GM20000 (cell line): ENCODE data around the gene JAG1.

Experiments
- DNase-seq: peaks from one replicate; pipeline ENCODE4 v3.0.0; 2012; ENCODE audit warnings: low spot score
- TF ChIP-seq, protein P1 (sequence below): IDR thresholded peaks from 2 replicates; pipeline ENCODE4 v1.5.1; 2012; ENCODE audit warnings: mild to moderate bottlenecking, control low read depth; ENCODE audit errors: extremely low read depth, missing control alignments

The JAG1 gene

DNA sequence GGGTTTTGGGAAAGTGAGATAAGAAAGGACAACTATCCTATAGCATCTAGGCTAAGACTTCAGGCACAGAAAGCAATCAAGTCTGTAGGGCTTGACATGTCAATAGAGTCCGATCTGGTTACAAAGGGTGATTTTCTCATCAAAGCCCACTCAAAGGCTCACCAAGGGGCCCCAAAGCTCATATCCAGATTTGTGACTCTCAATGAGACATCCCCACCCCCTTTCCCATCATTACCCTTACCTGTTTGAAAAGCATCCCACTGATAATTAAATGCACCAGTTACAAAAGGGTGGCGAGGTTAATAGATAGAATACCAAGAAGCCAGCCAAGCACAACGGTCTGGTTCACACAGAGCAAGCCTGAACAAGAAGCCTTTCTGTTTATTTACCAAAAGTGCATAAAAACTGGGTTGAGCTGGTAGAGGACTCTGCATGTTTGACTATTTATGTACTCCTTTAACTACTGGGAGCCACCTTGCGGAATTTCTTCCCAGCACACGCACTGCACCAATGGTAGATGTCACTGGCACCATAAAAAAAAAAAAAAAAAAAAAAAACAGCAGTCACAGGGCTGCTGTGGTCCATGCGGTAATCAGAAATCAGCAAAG lies 6.1 kb downstream of the JAG1 start:
- DNase-seq = no peak
- TF ChIP-seq, protein P1, sequence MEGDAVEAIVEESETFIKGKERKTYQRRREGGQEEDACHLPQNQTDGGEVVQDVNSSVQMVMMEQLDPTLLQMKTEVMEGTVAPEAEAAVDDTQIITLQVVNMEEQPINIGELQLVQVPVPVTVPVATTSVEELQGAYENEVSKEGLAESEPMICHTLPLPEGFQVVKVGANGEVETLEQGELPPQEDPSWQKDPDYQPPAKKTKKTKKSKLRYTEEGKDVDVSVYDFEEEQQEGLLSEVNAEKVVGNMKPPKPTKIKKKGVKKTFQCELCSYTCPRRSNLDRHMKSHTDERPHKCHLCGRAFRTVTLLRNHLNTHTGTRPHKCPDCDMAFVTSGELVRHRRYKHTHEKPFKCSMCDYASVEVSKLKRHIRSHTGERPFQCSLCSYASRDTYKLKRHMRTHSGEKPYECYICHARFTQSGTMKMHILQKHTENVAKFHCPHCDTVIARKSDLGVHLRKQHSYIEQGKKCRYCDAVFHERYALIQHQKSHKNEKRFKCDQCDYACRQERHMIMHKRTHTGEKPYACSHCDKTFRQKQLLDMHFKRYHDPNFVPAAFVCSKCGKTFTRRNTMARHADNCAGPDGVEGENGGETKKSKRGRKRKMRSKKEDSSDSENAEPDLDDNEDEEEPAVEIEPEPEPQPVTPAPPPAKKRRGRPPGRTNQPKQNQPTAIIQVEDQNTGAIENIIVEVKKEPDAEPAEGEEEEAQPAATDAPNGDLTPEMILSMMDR = no peak

DNA sequence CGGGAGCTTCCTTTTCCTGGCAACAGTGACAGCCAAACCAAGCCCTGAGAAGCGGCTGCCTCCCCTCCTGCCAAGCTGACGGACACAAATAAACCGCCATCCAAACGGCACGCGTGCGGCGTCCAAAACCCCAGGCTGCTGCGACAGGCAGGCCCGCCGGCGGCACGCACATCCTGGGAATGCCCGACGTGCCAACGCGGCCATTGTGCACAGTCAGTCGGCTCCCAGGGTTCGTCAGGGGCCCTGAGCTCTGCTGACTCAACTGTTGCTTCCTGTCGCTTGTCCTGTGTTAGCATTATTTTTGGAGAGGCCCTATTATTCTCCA lies 6.8 kb downstream of the JAG1 start:
- TF ChIP-seq, protein P1 = no peak
- DNase-seq = no peak

DNA sequence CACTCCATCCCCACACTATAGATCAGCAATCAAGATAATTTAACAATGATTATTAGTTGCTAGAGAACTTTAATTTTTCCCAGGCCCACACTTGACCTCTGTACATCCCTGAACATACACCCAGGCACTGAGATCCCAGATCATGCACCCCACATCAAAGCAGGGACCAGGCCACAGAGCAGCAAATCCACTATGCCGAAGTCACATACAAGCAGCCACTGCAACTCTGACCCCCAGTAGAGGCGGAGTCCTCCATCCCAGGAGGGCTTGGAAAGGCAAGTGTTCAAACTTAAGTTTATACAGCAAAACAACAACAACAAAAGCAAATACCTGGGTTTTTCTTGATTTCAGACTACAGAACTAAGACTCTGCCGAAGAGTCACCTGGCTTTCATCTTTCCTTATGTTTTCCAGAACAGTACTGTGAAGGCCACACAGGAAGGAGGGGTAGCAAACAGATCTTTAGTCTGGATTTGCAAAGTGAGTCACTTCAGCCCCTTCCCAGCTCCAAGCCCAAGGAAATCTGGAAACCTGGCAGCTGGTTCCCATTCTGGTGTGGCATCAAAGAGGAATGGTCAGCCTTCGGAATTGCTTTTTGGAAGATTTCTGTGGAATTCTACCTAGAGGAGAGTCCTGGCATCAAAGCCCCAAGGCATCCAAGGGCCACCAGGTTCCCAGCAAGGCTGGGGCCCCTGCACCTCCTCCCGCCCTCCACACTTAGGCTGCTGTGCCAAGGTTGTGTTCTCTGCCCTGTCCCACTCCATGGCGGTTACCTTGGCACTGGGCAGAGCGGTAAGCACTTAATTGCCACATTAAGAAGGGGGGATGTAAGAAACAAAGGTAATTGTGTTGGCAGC lies 7.3 kb downstream of the JAG1 start:
- TF ChIP-seq, protein P1 = no peak
- DNase-seq = no peak

DNA sequence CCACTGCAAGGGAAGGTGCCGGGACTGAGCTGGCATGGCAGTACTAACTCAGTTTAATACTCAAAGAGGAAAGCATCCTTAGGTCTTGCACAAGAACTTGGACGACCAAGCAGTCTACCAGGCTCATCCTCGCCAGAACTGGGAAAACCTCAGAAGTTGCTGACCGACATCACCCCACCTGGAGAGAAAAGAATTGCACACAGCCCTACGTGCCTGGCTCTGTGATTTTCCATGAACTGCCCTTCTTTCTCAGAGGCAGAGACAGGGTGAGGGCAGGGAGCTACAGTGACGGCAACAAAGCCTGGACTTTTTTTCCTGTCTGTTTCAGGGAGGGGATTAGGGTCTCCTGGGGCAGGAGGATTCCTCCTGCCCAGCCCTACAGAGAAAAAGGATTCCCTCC lies 8.0 kb downstream of the JAG1 start:
- TF ChIP-seq, protein P1 = no peak
- no peak for DNase-seq

DNA sequence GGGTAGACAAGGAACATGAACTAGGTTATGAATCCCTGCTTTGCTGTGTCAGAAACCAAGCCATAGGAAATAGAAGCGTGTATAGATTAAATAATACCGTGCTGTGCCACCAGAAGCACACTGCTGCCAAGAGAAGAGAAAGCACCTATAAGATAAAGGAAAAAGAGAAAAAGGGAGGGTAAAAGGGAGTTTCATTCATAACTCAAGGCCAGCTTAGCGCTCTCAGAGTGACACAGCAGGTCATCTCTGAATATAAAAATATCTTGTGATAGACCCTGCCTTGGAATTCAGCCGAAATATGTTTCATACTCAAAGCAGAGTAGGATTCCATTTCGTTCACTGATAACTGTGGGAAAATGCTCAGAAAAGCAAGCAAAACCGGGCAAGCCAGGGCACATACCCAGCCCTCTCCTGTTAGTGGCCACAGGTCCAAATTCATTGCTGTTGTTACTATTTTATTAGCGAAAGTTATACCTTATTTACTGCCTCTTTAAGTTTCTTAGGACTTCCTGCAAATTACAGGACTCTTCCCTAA lies 8.7 kb downstream of the JAG1 start:
- DNase-seq = no peak
- TF ChIP-seq, protein P1 = no peak

DNA sequence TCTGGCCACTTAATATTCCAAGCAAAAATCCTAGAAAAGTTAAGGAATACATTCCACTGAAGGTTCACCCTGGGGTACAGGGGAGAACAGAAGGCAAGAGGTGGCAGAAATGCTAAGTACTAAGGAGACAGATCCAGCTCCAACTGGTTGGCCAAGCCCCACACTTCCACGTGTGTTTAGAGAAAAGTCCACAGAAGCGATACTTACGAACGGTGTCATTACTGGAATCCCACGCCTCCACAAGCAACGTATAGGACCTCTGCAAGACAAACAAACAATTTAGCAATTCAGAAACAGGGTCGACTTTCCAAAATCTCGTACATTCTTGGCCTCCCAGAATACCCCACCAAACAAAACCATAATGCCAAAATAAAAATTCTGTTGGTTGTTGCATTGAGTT lies 10.0 kb downstream of the JAG1 start:
- TF ChIP-seq, protein P1 = no peak
- no peak for DNase-seq
